Liver (tissue), 9 donors: ENCODE results near the gene PIGM. TPM values are rescaled to one million over a fixed set of nuclear protein-coding genes. Genes with fewer than 3 reads are reported as not detected.

ENCODE experiments used
- DNase-seq: peaks from one replicate; pipeline ENCODE4 v3.0.0-alpha.2; 2017; ENCODE audit warnings: low spot score
- H3K27ac ChIP-seq, 2 donors: one replicate each; pipeline ENCODE4 v1.7.0; 2013; ENCODE audit warnings: inconsistent platforms in 2 of 2, low read length in 2 of 2, control low read depth in 1 of 2, low read depth in 1 of 2, mild to moderate bottlenecking in 1 of 2
- H3K27me3 ChIP-seq, 4 donors: one replicate each; pipeline versions ENCODE4 v1.6.1 to v1.7.0; 2013; ENCODE audit warnings: low read length in 3 of 4, inconsistent platforms in 1 of 4, mild to moderate bottlenecking in 1 of 4, moderate library complexity in 1 of 4; ENCODE audit not compliant: control insufficient read depth in 4 of 4, insufficient read depth in 4 of 4
- H3K36me3 ChIP-seq, 4 donors: one replicate each; pipeline versions ENCODE4 v1.6.1 to v1.7.0; 2013; ENCODE audit warnings: low read length in 3 of 4, mild to moderate bottlenecking in 3 of 4, low read depth in 1 of 4, moderate library complexity in 1 of 4; ENCODE audit not compliant: control insufficient read depth in 4 of 4, insufficient read depth in 3 of 4
- H3K4me1 ChIP-seq, 4 donors: one replicate each; pipeline versions ENCODE4 v1.6.1 to v1.7.0; 2013; ENCODE audit warnings: low read length in 3 of 4, mild to moderate bottlenecking in 3 of 4, moderate library complexity in 1 of 4; ENCODE audit not compliant: control insufficient read depth in 4 of 4, insufficient read depth in 4 of 4
- H3K4me3 ChIP-seq, 3 donors: one replicate each; pipeline versions ENCODE4 v1.6.1 to v1.7.0; 2013; ENCODE audit warnings: low read length in 3 of 3, control low read depth in 1 of 3, low read depth in 1 of 3, mild to moderate bottlenecking in 1 of 3
- H3K9ac ChIP-seq, 2 donors: one replicate each; pipeline ENCODE4 v1.7.0; 2013; ENCODE audit warnings: low read length in 2 of 2, mild to moderate bottlenecking in 2 of 2, moderate library complexity in 2 of 2, control low read depth in 1 of 2, low read depth in 1 of 2
- H3K9me3 ChIP-seq, 4 donors: one replicate each; pipeline versions ENCODE4 v1.6.1 to v1.7.0; 2013; ENCODE audit warnings: low read length in 3 of 4; ENCODE audit not compliant: control insufficient read depth in 4 of 4
- ATF3 ChIP-seq: IDR thresholded peaks from 2 replicates; pipeline ENCODE4 v1.6.1; 2016; ENCODE audit warnings: antibody characterized with exemption
- FOXA2 ChIP-seq: IDR thresholded peaks from 2 replicates; pipeline ENCODE4 v1.6.1; 2016; ENCODE audit warnings: antibody characterized with exemption
- HNF4A ChIP-seq, 2 donors: conservative IDR thresholded peaks; 2 replicates each; pipeline ENCODE4 v1.6.1; 2016; ENCODE audit warnings: antibody characterized with exemption in 2 of 2, mild to moderate bottlenecking in 2 of 2
- JUND ChIP-seq, 2 donors: IDR thresholded peaks; 2 replicates each; pipeline ENCODE4 v1.6.1; 2016; ENCODE audit warnings: antibody characterized with exemption in 2 of 2
- REST ChIP-seq: IDR thresholded peaks from 2 replicates; pipeline ENCODE4 v1.6.1; 2016; ENCODE audit warnings: antibody characterized with exemption, mild to moderate bottlenecking
- SP1 ChIP-seq: IDR thresholded peaks from 2 replicates; pipeline ENCODE4 v1.6.1; 2018; ENCODE audit warnings: antibody characterized with exemption, mild to moderate bottlenecking
- TAF1 ChIP-seq: conservative IDR thresholded peaks from 2 replicates; pipeline ENCODE4 v1.6.1; 2016; ENCODE audit warnings: antibody characterized with exemption, mild to moderate bottlenecking
- YY1 ChIP-seq: IDR thresholded peaks from 2 replicates; pipeline ENCODE4 v1.6.1; 2016; ENCODE audit warnings: antibody characterized with exemption, mild to moderate bottlenecking
- WGBS: extraction: QIAGEN DNeasy Blood & Tissue Kit; methylation state at CpG from one replicate; pipeline ENCODE4 v1.1.7; 2013; 5-methylcytosine and 5-hydroxymethylcytosine counted together
- polyA plus RNA-seq, 2 donors: library from polyadenylated mRNA; stranded (reverse) in 1 of 2; unstranded in 1 of 2; fragments of 200-250 nt in 1 of 2; fragments of >200 nt in 1 of 2; fragmentation: Nextera tagmentation in 1 of 2; extraction: Ambion mirVana in 1 of 2; gene quantifications; one replicate each; pipeline versions ENCODE4 v1.2.1 to v1.2.3, GENCODE V29; 2013 to 2015
- total RNA-seq, 2 donors: library from RNA; depleted of rRNA; stranded (reverse); fragments of >200 nt; gene quantifications; one replicate each; pipeline ENCODE4 v1.2.3, GENCODE V29; 2014
- TF ChIP-seq, protein P1 (sequence below): IDR thresholded peaks from 2 replicates; pipeline ENCODE4 v1.6.1; 2016; ENCODE audit warnings: antibody characterized with exemption
- TF ChIP-seq, protein P2 (sequence below): IDR thresholded peaks from 2 replicates; pipeline ENCODE4 v1.6.1; 2016; ENCODE audit warnings: antibody characterized with exemption
- TF ChIP-seq, protein P3 (sequence below): fragments of 150-350 bp; IDR thresholded peaks from 2 replicates; pipeline ENCODE4 v1.5.1; 2017; ENCODE audit warnings: improper control_type of control experiment, low read depth, low read length; ENCODE audit not compliant: missing input control
- donor health status: healthy.
- donor health status: healthy.
- donor health status: healthy.
- donor health status: healthy.
- donor health status: healthy.

PIGM gene
- total and polyA plus RNA-seq, 4 donors: 2.9 to 4.2 (median 3.6) TPM

- Histone ChIP-seq H3K36me3 (no peaks in the 10 kb centered on the region), H3K4me3 (no peak within 1 kb of the TSS), H3K27ac (no peak within 1 kb of the TSS), H3K27me3 (peaks cover 0 to 8% (median 3%) of the 10 kb centered on the region in 4 donors), H3K9me3 (no peaks in the 10 kb centered on the region), H3K9ac (no peak within 1 kb of the TSS), H3K4me1 (peaks cover 0 to 9% (median 5%) of the 10 kb centered on the region in 4 donors)
- DNase-seq: no peak
- no peak for TF ChIP-seq HNF4A (conservative IDR thresholded peaks at IDR 0.05)
- TF ChIP-seq SP1: no peak
- TF ChIP-seq JUND (IDR thresholded peaks at IDR 0.05): no peak
- TF ChIP-seq, protein P1, sequence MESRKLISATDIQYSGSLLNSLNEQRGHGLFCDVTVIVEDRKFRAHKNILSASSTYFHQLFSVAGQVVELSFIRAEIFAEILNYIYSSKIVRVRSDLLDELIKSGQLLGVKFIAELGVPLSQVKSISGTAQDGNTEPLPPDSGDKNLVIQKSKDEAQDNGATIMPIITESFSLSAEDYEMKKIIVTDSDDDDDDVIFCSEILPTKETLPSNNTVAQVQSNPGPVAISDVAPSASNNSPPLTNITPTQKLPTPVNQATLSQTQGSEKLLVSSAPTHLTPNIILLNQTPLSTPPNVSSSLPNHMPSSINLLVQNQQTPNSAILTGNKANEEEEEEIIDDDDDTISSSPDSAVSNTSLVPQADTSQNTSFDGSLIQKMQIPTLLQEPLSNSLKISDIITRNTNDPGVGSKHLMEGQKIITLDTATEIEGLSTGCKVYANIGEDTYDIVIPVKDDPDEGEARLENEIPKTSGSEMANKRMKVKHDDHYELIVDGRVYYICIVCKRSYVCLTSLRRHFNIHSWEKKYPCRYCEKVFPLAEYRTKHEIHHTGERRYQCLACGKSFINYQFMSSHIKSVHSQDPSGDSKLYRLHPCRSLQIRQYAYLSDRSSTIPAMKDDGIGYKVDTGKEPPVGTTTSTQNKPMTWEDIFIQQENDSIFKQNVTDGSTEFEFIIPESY: no peak
- no peak for TF ChIP-seq TAF1
- TF ChIP-seq, protein P2, sequence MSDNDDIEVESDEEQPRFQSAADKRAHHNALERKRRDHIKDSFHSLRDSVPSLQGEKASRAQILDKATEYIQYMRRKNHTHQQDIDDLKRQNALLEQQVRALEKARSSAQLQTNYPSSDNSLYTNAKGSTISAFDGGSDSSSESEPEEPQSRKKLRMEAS: no peak
- TF ChIP-seq REST: no peak
- WGBS: 23% methylated on average over 14 of the region's 14 CpGs
These were observed 49.6 kb upstream of the PIGM start, which contains the start of gene KCNJ9 for GRCh38 chr1:160081261-160081936. Gene KCNJ9, plus strand, starts transcription at chr1:160081538. Its CDS starts 2,493 bp downstream, at chr1:160084031.

DNA sequence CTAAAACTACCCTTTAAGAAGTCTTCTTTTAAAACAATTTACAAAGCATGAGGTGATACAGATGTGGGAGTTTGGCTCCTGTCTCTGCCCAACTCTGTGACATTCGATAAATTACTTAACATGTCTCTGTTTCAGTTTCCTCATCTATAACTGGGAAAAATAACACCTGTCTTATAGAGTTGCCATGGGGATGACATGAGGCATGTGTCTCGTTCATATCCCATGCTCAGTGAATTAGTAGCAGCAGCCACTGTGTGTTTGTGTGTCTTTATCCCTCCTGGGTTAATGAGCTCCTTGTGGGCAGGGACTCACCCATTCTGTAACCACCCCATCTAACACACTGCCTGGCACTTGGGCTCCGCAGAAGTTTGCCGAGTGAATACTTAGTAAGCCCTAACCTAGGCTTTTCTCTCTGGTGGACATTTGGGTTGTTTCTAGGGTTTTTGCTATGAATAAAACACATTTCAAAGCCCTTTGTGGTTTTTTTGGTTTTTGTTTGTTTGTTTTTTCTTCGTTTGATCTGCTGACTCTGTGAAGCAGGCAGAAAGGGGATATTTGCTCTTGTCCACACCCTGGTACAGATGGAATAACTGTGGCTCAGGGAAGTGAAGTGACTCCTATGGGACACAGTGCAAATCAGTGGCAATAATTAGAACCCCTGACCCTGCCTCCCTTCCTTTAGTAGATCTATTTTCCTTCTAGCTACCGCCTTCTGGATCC lies 48.8 kb upstream of the PIGM start:
- H3K9ac ChIP-seq: no peak overlapping the region
- WGBS: 59% methylated on average over 6 of the region's 6 CpGs
- H3K27me3 ChIP-seq: peaks cover 0 to 8% (median 3%) of the 10 kb centered on the region in 4 donors
- no peaks in the 10 kb centered on the region for H3K9me3 ChIP-seq
- H3K36me3 ChIP-seq: no peaks in the 10 kb centered on the region
- peaks cover 0 to 9% (median 5%) of the 10 kb centered on the region in 4 donors for H3K4me1 ChIP-seq
- DNase-seq: no peak
- H3K4me3 ChIP-seq: no peak overlapping the region
- TF ChIP-seq, protein P2: no peak
- no peak for TF ChIP-seq FOXA2
- no peak overlapping the region for H3K27ac ChIP-seq

DNA sequence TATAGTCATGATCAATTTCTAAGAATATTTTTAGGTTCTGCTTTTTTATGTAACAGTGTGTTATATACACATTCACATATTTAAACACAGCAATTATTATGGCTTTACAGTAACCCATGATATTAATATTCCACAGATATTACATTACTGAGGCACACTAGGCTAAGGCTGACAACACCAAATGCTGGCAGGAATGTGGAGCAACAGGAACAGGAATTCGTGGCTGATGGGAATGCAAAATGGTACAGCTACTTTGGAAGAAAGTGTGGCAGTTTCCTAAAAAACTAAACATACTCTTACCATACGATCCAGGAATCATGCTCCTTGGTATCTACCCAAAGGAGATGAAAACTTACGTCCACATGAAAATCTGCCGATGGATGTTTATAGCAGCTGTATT lies 47.7 kb upstream of the PIGM start:
- Histone ChIP-seq H3K4me3 (no peak overlapping the region), H3K4me1 (peaks cover 0 to 9% (median 5%) of the 10 kb centered on the region in 4 donors), H3K27me3 (peaks cover 0 to 8% (median 3%) of the 10 kb centered on the region in 4 donors), H3K27ac (no peak overlapping the region), H3K9ac (no peak overlapping the region), H3K9me3 (no peaks in the 10 kb centered on the region), H3K36me3 (no peaks in the 10 kb centered on the region)
- WGBS: 64% methylated on average over 4 of the region's 4 CpGs
- DNase-seq: no peak
- TF ChIP-seq, protein P2: no peak
- TF ChIP-seq YY1 (no peak), FOXA2 (no peak), SP1 (no peak), ATF3 (no peak), REST (no peak)
- TF ChIP-seq, protein P3, sequence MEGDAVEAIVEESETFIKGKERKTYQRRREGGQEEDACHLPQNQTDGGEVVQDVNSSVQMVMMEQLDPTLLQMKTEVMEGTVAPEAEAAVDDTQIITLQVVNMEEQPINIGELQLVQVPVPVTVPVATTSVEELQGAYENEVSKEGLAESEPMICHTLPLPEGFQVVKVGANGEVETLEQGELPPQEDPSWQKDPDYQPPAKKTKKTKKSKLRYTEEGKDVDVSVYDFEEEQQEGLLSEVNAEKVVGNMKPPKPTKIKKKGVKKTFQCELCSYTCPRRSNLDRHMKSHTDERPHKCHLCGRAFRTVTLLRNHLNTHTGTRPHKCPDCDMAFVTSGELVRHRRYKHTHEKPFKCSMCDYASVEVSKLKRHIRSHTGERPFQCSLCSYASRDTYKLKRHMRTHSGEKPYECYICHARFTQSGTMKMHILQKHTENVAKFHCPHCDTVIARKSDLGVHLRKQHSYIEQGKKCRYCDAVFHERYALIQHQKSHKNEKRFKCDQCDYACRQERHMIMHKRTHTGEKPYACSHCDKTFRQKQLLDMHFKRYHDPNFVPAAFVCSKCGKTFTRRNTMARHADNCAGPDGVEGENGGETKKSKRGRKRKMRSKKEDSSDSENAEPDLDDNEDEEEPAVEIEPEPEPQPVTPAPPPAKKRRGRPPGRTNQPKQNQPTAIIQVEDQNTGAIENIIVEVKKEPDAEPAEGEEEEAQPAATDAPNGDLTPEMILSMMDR: no peak
